GM12872 (cell line): Measurements from ENCODE around the gene XPO5.

ENCODE experiments used
- TF ChIP-seq, protein P1 (sequence below): IDR thresholded peaks from 3 replicates; pipeline ENCODE4 v1.5.1; 2011; ENCODE audit warnings: low read depth, mild to moderate bottlenecking, low read length, moderate library complexity; ENCODE audit not compliant: insufficient read depth

XPO5 gene

DNA sequence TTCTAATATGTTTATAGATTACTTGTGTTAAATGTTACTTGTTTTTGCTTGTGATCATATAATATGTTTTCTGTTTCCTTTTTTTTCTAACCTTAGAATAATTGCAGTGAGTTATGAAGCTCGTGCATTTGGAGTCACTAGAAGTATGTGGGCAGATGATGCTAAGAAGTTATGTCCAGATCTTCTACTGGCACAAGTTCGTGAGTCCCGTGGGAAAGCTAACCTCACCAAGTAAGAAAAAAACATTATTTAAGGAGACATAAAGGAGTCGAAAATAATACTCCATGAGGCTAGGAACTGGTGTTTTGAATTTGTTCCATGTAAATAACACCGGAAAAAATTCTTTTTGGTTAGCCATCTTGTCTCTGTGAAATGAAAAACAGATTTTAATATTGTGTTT is 7.1 kb upstream of the XPO5 start:
- TF ChIP-seq, protein P1, sequence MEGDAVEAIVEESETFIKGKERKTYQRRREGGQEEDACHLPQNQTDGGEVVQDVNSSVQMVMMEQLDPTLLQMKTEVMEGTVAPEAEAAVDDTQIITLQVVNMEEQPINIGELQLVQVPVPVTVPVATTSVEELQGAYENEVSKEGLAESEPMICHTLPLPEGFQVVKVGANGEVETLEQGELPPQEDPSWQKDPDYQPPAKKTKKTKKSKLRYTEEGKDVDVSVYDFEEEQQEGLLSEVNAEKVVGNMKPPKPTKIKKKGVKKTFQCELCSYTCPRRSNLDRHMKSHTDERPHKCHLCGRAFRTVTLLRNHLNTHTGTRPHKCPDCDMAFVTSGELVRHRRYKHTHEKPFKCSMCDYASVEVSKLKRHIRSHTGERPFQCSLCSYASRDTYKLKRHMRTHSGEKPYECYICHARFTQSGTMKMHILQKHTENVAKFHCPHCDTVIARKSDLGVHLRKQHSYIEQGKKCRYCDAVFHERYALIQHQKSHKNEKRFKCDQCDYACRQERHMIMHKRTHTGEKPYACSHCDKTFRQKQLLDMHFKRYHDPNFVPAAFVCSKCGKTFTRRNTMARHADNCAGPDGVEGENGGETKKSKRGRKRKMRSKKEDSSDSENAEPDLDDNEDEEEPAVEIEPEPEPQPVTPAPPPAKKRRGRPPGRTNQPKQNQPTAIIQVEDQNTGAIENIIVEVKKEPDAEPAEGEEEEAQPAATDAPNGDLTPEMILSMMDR = no peak

DNA sequence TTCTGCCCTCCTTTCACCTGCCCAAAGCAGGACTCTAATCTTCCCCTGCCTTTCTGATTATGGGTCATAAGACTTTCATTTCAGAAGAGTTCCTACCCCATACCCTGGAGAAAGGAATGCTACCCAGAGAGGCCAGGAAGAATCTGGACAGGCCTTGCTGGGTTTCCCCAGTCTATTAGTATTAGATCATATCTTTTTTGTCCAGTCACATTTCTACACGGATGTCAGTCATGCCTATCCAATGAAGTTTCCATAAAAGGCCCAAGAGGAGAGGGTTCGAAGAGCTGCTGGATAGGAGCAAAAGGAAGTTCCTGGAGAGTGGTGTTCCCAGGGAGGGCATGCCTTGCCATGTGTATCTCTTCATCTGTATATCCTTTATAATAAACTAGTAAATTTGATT is 3.3 kb upstream of the XPO5 start:
- TF ChIP-seq, protein P1 = no peak

DNA sequence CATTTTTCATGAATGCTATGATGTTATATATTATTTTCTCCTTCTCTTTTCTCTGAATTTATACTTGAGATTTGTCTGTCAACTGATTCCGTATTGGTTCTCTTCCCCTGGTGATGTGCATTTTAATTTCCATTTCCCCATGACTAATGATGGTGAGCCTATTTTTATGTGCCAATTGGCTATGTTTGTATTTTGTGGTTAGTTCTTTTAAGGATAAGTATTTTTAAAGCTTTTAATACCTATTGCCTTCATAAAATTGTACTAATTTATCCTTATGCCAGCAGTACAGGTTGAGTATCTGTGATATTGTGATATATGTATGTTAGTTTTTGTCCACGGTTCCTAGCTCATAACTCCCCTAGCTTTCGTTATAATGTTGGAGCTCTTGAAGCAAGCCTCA is 2.9 kb upstream of the XPO5 start:
- TF ChIP-seq, protein P1 = no peak

DNA sequence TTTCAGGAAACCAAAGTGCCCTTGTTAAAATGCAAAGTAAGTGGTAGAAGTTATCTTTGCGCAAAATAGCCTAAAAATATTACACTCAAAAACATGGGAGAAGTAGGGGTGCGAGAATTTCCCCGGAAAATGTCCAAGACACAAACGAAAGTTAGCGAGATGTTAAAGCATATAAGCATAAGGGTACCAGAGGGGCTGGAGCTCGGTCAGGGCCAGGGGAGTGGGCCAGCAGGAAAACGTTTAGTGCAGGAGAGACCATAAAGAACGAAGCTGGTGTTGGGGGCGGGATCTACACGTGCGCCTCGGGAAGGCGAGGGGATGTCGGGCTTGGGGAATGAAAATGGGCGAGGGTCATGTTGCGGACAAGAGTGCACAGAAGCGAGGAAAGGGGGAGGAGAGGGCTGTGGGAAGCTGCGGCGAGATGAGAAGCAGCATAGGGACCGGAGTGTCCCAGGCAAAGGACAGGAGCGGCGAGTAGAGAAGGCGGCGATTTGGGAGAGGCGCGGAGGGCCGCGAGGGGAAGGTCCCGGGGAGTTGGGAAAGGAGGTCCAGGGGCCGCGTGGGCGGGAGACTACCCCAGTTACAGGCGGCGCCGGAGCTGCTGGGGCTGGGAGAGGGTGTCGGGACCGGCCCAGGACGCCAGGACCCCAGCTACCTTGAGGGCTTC is 600 bp downstream of the XPO5 start:
- TF ChIP-seq, protein P1 = no peak

DNA sequence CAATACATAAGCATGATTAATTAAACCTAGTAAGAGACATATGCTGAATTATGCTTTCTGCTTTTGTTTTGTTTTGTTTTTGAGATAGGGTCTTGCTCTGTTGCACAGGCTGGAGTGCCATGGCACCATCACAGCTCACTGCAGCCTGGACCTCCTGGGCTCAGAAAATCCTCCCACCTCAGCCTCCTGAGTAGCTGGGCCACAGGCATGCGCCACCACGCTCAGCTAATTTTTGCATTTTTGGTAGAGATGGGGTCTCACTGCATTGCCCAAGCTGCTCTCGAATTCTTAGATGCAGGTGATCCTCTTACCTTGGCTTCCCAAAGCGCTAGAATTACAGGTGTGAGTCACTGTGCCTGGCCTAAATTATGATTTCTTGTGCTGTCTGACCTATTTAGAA is 3.8 kb downstream of the XPO5 start:
- TF ChIP-seq, protein P1 = no peak

DNA sequence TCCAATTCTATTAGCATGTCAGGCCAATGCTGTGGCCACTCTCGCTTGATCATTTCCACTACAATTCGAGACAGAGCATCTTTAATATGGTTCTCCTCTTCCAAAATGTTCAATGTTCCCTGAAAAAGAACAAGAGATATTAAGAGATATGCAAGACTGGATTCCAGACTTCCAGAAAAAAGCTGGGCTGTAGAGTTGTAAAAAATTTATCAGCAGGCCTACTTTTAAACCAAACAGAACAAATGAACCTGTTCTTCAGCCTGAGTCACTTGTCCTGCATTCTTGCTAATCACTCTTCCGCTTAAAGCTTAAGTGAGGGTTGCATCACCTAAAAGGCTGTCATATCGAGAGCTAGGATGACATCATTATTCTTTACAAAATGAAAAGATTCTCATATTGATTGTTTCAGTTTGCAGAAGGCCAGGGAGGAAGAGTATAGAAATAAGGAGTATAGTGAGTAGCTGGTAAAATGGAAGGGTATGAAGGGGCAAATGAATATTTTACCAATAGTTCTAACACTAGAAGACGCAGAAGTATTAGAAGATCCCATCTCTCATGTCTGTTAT is 4.9 kb downstream of the XPO5 start:
- TF ChIP-seq, protein P1 = no peak

DNA sequence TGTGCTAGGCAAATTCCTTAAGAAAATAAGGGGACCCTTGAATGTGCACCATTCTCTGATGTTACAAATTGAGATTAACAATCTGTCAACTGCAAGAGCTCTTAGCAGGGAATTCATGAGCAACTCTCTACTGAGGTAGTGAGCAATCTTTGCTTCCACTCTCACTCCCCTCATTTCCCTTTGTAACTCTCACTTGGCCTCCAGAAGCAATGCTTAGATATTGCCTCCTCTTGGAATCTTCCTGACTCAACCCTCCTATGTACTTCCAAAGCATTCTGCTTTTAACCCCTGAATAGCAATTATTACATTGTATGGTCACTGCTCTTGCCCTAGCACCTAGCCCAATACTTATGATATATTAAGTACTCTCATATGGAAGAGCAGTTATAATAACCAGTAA is 16.5 kb downstream of the XPO5 start:
- TF ChIP-seq, protein P1 = no peak

DNA sequence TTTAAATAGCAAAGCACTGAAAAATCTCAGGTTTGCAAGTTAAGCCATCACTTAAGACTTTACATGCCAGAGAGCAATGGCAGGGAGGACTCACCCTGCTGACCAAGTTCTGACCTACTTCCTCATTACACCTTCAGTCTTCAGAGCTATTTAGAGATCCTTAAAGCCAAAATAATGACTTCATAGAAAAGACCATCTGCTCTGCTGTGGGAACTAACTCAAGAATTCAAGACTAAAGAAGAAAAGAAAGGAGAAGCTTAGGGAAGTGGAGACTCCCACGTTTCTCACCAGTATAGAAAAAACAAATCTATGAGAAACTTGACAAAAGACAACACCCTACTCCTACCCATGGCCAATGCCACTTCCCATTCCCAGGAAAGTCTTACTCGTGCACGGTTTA is 28.6 kb downstream of the XPO5 start:
- TF ChIP-seq, protein P1 = no peak
